T47D (cell line): ENCODE measurements around the gene MAP3K9.
"Not testable (repeated sequence)": the region's sequence is repeated elsewhere in the genome, so short reads cannot be mapped to it uniquely, and the experiment has no call there.

Experiments used
- DNase-seq, 2 experiments: peaks; one replicate each; pipeline versions ENCODE4 v3.0.0 to v3.0.0-alpha.2; 2011 to 2012; ENCODE audit warnings: low read depth in 1 of 2, low spot score in 1 of 2
- JUND ChIP-seq: IDR thresholded peaks from 2 replicates; pipeline ENCODE4 v1.6.1; 2012; ENCODE audit warnings: low read depth
- in situ Hi-C: cut with HindIII; loops from 2 replicates; pipeline ENCODE4 v1.10.0; 2016; ENCODE audit warnings: low sequenced_read_pairs, low pct_unique_long_range_greater_than_20kb

Gene MAP3K9

DNA sequence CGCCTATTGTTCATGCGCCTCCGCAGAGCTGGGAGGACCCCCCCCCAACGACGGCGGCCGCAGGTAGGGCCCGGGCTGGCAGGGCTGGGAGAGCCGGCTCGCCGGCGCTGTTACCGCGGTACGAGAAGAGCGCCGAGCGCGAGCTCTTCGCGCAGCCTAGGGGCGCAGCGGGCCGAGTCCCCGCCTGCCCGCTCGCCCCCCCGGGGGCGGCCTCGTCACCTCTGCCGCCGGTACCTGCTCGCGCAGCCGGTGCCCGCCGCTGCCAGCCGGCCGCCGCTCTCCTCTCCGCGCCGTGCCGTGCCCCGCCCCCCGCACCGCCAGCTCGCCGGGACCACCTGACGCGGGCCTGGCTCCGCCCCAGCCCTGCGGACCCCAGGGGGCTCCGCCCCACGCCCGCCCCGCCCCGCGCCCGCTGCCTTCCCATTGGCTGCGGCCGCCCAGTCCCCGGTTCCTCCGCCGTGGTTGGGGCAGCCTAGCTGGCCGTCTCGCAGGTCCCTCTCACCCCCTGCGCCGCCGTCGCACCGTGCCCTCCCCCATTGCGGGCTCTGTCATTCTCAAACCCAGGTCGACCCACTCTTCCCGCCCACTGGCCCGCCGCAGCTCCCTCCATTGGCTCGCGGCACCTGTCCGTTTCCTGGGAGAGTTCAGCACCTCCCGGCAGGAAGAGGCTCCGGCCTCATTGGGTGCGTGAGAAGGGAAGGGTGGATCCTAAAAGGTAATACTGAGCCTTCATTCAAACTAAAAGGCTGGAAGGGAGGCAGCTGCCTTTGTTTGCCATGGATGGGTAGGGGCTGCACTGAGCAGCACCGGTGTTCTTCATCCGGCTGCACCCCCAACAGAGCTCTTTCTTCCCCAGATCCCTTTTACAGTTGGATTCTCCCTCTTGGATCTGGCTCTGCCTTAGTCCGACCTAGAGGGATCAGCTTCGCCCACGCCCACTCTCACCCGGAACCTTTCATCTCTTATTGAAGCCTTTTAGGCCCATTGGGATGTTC is at the start of gene MAP3K9:
TSS of gene MAP3K9 (minus strand) at position 289 of the 995 bp plus-strand sequence. CDS start 342 bp downstream, outside the sequence.
- DNase-seq = peak; percentile 98 to 100
- in situ Hi-C loops = no loop called here
- no peak for TF ChIP-seq JUND

DNA sequence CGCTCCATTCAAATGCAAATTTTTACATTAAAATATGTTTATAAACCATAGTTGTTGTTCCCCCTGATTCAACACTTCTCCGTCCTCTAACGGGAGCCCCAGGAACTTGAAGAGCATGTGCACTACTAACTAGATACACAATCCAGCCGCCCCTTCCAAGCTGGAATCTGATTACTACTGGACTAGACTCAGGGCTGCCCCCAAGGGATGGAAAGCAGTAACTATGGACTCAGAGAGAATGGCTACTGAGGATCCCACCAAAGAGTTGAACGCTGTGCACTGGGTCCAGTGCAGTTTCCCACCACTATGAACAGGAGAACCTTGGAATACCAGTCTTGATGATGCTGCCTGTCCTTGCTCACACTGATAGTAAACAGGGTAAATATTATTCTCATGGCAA is 49.3 kb upstream of the MAP3K9 start:
- in situ Hi-C loops = no loop called here
- no peak for DNase-seq
- no peak for TF ChIP-seq JUND

- no peak for DNase-seq
- TF ChIP-seq JUND = no peak
- in situ Hi-C loops = no loop called here
These were observed 48.2 kb upstream of the MAP3K9 start for GRCh38 chr14:70857496-70857890.

- in situ Hi-C loops = no loop called here
- TF ChIP-seq JUND = no peak
- DNase-seq = no peak
These were observed 47.7 kb upstream of the MAP3K9 start for GRCh38 chr14:70856851-70857495.

GRCh38 chr14:70855486-70855885 is 46.2 kb upstream of the MAP3K9 start:
- no peak for TF ChIP-seq JUND
- DNase-seq = no peak
- in situ Hi-C loops = no loop called here

DNA sequence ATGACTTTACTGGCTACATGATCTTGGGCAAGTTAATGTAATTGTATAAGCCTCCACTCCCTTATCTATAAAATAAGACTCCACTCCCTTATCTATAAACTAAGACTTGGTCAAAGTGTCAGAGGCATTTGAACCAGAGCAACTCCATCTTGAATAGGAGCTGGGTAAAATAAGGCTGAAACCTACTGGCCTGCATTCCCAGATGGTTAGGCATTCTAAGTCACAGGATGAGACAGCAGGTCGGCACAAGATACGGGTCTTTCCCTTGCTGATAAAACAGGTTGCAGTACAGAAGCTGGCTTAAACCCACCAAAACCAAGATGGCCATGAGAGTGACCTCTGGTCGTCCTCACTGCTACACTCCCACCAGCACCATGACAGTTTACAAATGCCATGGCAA is 44.3 kb upstream of the MAP3K9 start:
- DNase-seq, in situ Hi-C loops: not testable (repeated sequence)

DNA sequence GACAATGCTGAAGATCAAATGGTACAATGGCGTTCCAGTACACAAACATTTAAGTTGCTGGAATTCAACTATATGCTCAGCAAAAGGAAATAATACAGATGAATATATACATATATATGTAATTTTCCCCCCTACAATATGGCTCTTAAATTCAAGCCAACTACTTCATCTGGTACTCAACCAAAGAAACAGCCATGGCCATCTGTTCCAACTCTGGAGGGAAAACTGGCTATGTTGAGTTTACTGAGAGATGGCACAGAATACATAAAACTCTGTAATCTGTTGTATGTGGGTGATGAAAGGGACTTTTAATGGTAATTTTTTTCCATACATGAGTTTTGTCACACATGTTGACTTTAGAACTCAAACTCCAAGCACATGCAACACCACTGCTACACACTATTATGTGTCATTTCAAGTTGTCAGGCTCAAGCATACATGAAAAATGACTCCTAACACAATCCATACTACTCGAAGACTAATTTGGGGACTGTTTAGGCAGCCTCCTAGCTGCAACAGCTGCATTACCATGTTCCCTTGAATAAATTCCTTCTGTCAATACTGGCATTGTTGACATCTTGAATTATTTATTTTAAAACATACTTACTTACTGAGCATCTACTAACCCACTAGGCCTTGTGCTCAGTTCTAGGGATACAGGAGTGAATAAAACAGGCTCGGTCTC is 38.2 kb upstream of the MAP3K9 start:
- in situ Hi-C loops = no loop called here
- DNase-seq = no peak
- TF ChIP-seq JUND = no peak

GRCh38 chr14:70845601-70846000 is 36.3 kb upstream of the MAP3K9 start:
- no peak for TF ChIP-seq JUND
- in situ Hi-C loops = no loop called here
- no peak for DNase-seq

- in situ Hi-C loops = no loop called here
- no peak for TF ChIP-seq JUND
- DNase-seq = no peak
These were observed 33.6 kb upstream of the MAP3K9 start for GRCh38 chr14:70842851-70843462.

DNA sequence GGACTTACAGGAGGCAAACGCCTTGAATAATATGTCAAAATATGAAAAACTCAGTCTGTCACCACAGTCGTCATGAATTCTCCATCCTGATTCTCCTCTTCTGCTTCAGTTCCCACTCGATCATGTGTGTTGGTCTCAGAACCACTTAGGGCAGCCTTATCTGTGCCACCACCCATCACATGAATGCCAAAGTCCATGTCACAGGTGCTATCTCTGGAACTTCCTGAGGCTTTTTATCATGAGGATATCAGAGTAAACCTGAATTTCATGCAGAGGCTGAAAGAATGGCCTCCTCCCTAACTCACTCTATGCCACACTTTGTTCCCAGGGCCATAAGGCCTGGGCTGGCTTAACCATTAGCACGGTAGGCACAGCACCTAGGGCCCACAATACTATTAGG is 28.8 kb upstream of the MAP3K9 start:
- DNase-seq = no peak
- in situ Hi-C loops = no loop called here
- TF ChIP-seq JUND = no peak

DNA sequence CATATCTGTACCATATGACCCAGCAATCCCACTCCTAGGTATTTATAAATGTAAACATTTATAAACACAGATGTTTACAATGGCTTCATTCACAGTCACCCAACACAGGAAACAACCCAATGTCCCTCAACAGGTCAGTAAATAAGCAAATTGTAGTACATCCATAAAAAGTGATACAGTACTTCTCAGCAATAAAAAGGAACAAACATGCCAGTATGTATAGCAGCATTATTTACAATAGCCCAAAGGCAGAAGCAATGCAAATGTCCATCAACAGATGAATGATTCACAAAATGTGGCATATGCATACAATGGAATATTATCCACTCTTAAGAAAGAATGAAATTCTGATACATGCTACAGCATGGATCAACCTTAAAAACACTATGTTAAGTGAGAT is 27.6 kb upstream of the MAP3K9 start:
- in situ Hi-C loops = no loop called here
- no peak for TF ChIP-seq JUND
- DNase-seq = no peak

GRCh38 chr14:70833884-70834283 is 24.6 kb upstream of the MAP3K9 start:
- in situ Hi-C loops = no loop called here
- DNase-seq = no peak
- TF ChIP-seq JUND = no peak
